ENCODE results near the gene KRTCAP2. TPM values are rescaled to one million over a fixed set of nuclear protein-coding genes. Genes with fewer than 3 reads are reported as not detected.
A peak's percentile ranks its signal among the peaks of the same experiment; 100 is the strongest.

Gene KRTCAP2
- total and polyA plus RNA-seq, 2 experiments from 2014 or later, result 191 to 440 TPM

GRCh38 chr1:155127967-155128754 is 44.9 kb downstream of the KRTCAP2 start:
- H3K9me2 ChIP-seq (replicated peaks; ENCODE audit: insufficient read depth), result no peaks in the 10 kb centered on the region
- H2AFZ ChIP-seq, result no peak overlapping the region
- 6% methylated on average over 17 of the region's 17 CpGs for whole genome bisulfite sequencing (ENCODE audit: low lambda C conversion rate, missing lambda C conversion rate)
- H3K36me3 ChIP-seq (replicated peaks; ENCODE audit: insufficient read depth, low read depth), result no peaks in the 10 kb centered on the region
- peak overlapping the region; percentile 98 for H3K4me2 ChIP-seq
- H3K27me3 ChIP-seq, result no peaks in the 10 kb centered on the region
- no peaks in the 10 kb centered on the region for H3K9me3 ChIP-seq (ENCODE audit: low read depth)
- no peak for DNase-seq (ENCODE audit: low spot score)
- peaks cover 47% of the 10 kb centered on the region for H3K79me2 ChIP-seq
- no peaks in the 10 kb centered on the region for H4K20me1 ChIP-seq (ENCODE audit: insufficient read depth, poor library complexity, severe bottlenecking)
- TF ChIP-seq, protein P1, sequence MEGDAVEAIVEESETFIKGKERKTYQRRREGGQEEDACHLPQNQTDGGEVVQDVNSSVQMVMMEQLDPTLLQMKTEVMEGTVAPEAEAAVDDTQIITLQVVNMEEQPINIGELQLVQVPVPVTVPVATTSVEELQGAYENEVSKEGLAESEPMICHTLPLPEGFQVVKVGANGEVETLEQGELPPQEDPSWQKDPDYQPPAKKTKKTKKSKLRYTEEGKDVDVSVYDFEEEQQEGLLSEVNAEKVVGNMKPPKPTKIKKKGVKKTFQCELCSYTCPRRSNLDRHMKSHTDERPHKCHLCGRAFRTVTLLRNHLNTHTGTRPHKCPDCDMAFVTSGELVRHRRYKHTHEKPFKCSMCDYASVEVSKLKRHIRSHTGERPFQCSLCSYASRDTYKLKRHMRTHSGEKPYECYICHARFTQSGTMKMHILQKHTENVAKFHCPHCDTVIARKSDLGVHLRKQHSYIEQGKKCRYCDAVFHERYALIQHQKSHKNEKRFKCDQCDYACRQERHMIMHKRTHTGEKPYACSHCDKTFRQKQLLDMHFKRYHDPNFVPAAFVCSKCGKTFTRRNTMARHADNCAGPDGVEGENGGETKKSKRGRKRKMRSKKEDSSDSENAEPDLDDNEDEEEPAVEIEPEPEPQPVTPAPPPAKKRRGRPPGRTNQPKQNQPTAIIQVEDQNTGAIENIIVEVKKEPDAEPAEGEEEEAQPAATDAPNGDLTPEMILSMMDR (IDR thresholded peaks at IDR 0.05; ENCODE audit: poor library complexity), result no peak
- TF ChIP-seq EZH2phosphoT487 (IDR thresholded peaks at IDR 0.05; ENCODE audit: low read depth, severe bottlenecking, unreplicated experiment) (no peak), EZH2 (IDR thresholded peaks at IDR 0.05; ENCODE audit: borderline replicate concordance) (no peak)
- peaks cover 35% of the 10 kb centered on the region for H3K4me1 ChIP-seq (ENCODE audit: insufficient read depth)
- H3K27ac ChIP-seq, result peak overlapping the region; percentile 97
- H3K4me3 ChIP-seq, result peak overlapping the region; percentile 45

GRCh38 chr1:155127105-155127966 is 45.8 kb downstream of the KRTCAP2 start, which contains the start of gene EFNA1:
TSS of gene EFNA1 (plus strand) at chr1:155127876. CDS start at chr1:155127978, 102 bp downstream.
- peaks cover 43% of the 10 kb centered on the region for H3K79me2 ChIP-seq
- H3K4me1 ChIP-seq (ENCODE audit: insufficient read depth), result peaks cover 35% of the 10 kb centered on the region
- H4K20me1 ChIP-seq (ENCODE audit: insufficient read depth, poor library complexity, severe bottlenecking), result no peaks in the 10 kb centered on the region
- peak; percentile 88 for DNase-seq (ENCODE audit: low spot score)
- TF ChIP-seq, protein P1 (IDR thresholded peaks at IDR 0.05; ENCODE audit: poor library complexity), result no peak
- TF ChIP-seq EZH2phosphoT487 (IDR thresholded peaks at IDR 0.05; ENCODE audit: low read depth, severe bottlenecking, unreplicated experiment) (no peak), EZH2 (IDR thresholded peaks at IDR 0.05; ENCODE audit: borderline replicate concordance) (no peak)
- WGBS (ENCODE audit: low lambda C conversion rate, missing lambda C conversion rate), result 2% methylated on average over 47 of the region's 76 CpGs
- peak within 1 kb of the TSS; percentile 98 for H3K4me2 ChIP-seq
- peak within 1 kb of the TSS; percentile 55 for H2AFZ ChIP-seq
- H3K27me3 ChIP-seq, result no peaks in the 10 kb centered on the region
- H3K9me3 ChIP-seq (ENCODE audit: low read depth), result no peaks in the 10 kb centered on the region
- no peaks in the 10 kb centered on the region for H3K36me3 ChIP-seq (replicated peaks; ENCODE audit: insufficient read depth, low read depth)
- peak within 1 kb of the TSS; percentile 45 for H3K4me3 ChIP-seq
- peak within 1 kb of the TSS; percentile 97 for H3K27ac ChIP-seq
- H3K9me2 ChIP-seq (replicated peaks; ENCODE audit: insufficient read depth), result no peaks in the 10 kb centered on the region

- Histone ChIP-seq H3K36me3 (replicated peaks; ENCODE audit: insufficient read depth, low read depth) (no peaks in the 10 kb centered on the region), H2AFZ (peak overlapping the region; percentile 55), H3K9me3 (ENCODE audit: low read depth) (no peaks in the 10 kb centered on the region), H3K4me3 (peak overlapping the region; percentile 45), H3K27me3 (no peaks in the 10 kb centered on the region), H4K20me1 (ENCODE audit: insufficient read depth, poor library complexity, severe bottlenecking) (no peaks in the 10 kb centered on the region), H3K9me2 (replicated peaks; ENCODE audit: insufficient read depth) (no peaks in the 10 kb centered on the region), H3K79me2 (peaks cover 36% of the 10 kb centered on the region), H3K4me2 (peak overlapping the region; percentile 98), H3K4me1 (ENCODE audit: insufficient read depth) (peaks cover 35% of the 10 kb centered on the region), H3K27ac (peak overlapping the region; percentile 97)
- WGBS (ENCODE audit: low lambda C conversion rate, missing lambda C conversion rate), result 2% methylated on average over 24 of the region's 32 CpGs
- TF ChIP-seq, protein P1 (IDR thresholded peaks at IDR 0.05; ENCODE audit: poor library complexity), result no peak
- TF ChIP-seq EZH2phosphoT487 (IDR thresholded peaks at IDR 0.05; ENCODE audit: low read depth, severe bottlenecking, unreplicated experiment) (no peak), EZH2 (IDR thresholded peaks at IDR 0.05; ENCODE audit: borderline replicate concordance) (no peak)
- DNase-seq (ENCODE audit: low spot score), result peak; percentile 86
Observed at GRCh38 chr1:155126556-155127104, 46.5 kb downstream of the KRTCAP2 start.

All from hepatocyte (in vitro differentiated cells).